H9 (cell line): ENCODE results near the gene DAND5. TPM values are rescaled to one million over a fixed set of nuclear protein-coding genes. Genes with fewer than 3 reads are reported as not detected.
A peak's percentile ranks its signal among the peaks of the same experiment; 100 is the strongest.

ENCODE experiments used
- DNase-seq: peaks from one replicate; pipeline ENCODE4 v3.0.0-alpha.2; 2017
- H2AFZ ChIP-seq: one replicate; pipeline ENCODE4 v1.6.1; 2013; ENCODE audit warnings: mild to moderate bottlenecking, low read length, control low read depth, moderate library complexity
- H2AK5ac ChIP-seq: 2 replicates; pipeline ENCODE4 v1.6.1; 2013; ENCODE audit warnings: low read length, control low read depth, mixed read lengths; ENCODE audit not compliant: insufficient read length
- H2BK120ac ChIP-seq: one replicate; pipeline ENCODE4 v1.6.1; 2013; ENCODE audit warnings: low read depth, mild to moderate bottlenecking, low read length, control low read depth, inconsistent platforms; ENCODE audit not compliant: poor library complexity, severe bottlenecking
- H2BK12ac ChIP-seq: 2 replicates; pipeline ENCODE4 v1.6.1; 2013; ENCODE audit warnings: low read length, control low read depth, mixed read lengths, low read depth; ENCODE audit not compliant: insufficient read length
- H2BK15ac ChIP-seq: 2 replicates; pipeline ENCODE4 v1.6.1; 2013; ENCODE audit warnings: low read depth, low read length, control low read depth
- H2BK20ac ChIP-seq: one replicate; pipeline ENCODE4 v1.6.1; 2013; ENCODE audit warnings: low read depth, mild to moderate bottlenecking, low read length, control low read depth, inconsistent platforms; ENCODE audit not compliant: poor library complexity, severe bottlenecking
- H2BK5ac ChIP-seq: 2 replicates; pipeline ENCODE4 v1.6.1; 2013; ENCODE audit warnings: low read length, control low read depth, mixed read lengths; ENCODE audit not compliant: insufficient read length
- H3K14ac ChIP-seq: 2 replicates; pipeline ENCODE4 v1.6.1; 2013; ENCODE audit warnings: low read length, control low read depth; ENCODE audit not compliant: insufficient read depth
- H3K18ac ChIP-seq: 2 replicates; pipeline ENCODE4 v1.6.1; 2013; ENCODE audit warnings: low read depth, mild to moderate bottlenecking, mixed read lengths, low read length, control low read depth; ENCODE audit not compliant: insufficient read length
- H3K23ac ChIP-seq: 2 replicates; pipeline ENCODE4 v1.6.1; 2013; ENCODE audit warnings: low read length, control low read depth, mixed read lengths, low read depth; ENCODE audit not compliant: insufficient read length
- H3K23me2 ChIP-seq: 2 replicates; pipeline ENCODE4 v1.6.1; 2013; ENCODE audit warnings: low read depth, mild to moderate bottlenecking, mixed read lengths, low read length, control low read depth; ENCODE audit not compliant: insufficient read length, poor library complexity, severe bottlenecking
- H3K27ac ChIP-seq: 2 replicates; pipeline ENCODE4 v1.5.1; 2013; ENCODE audit warnings: low read length, control low read depth, mixed read lengths, low read depth; ENCODE audit not compliant: insufficient read length
- H3K27me3 ChIP-seq: 2 replicates; pipeline ENCODE4 v1.6.1; 2013; ENCODE audit warnings: low read length, control low read depth, inconsistent platforms; ENCODE audit not compliant: insufficient read depth
- H3K4ac ChIP-seq: 2 replicates; pipeline ENCODE4 v1.6.1; 2013; ENCODE audit warnings: low read depth, mild to moderate bottlenecking, control low read depth, inconsistent platforms, low read length, moderate library complexity
- H3K4me1 ChIP-seq: 2 replicates; pipeline ENCODE4 v1.6.1; 2013; ENCODE audit warnings: low read length, control low read depth, inconsistent platforms; ENCODE audit not compliant: insufficient read depth
- H3K4me2 ChIP-seq: 2 replicates; pipeline ENCODE4 v1.6.1; 2013; ENCODE audit warnings: low read length, control low read depth, mixed read lengths; ENCODE audit not compliant: insufficient read length, insufficient read depth
- H3K56ac ChIP-seq: 2 replicates; pipeline ENCODE4 v1.6.1; 2013; ENCODE audit warnings: low read depth, mild to moderate bottlenecking, mixed read lengths, low read length, control low read depth; ENCODE audit not compliant: insufficient read length
- H3K79me1 ChIP-seq: 2 replicates; pipeline ENCODE4 v1.6.1; 2013; ENCODE audit warnings: low read depth, mild to moderate bottlenecking, moderate library complexity, low read length, control low read depth, inconsistent platforms; ENCODE audit not compliant: insufficient read depth, poor library complexity, severe bottlenecking
- H3K79me2 ChIP-seq: 2 replicates; pipeline ENCODE4 v1.6.1; 2013; ENCODE audit warnings: low read length, control low read depth, inconsistent platforms; ENCODE audit not compliant: insufficient read depth
- H3K9ac ChIP-seq: 2 replicates; pipeline ENCODE4 v1.6.1; 2013; ENCODE audit warnings: low read length, control low read depth, mixed read lengths; ENCODE audit not compliant: insufficient read length; ENCODE audit errors: extremely low read depth
- H3K9me3 ChIP-seq: one replicate; pipeline ENCODE4 v1.6.1; 2013; ENCODE audit warnings: low read depth, low read length, inconsistent platforms; ENCODE audit not compliant: control insufficient read depth
- H3T11ph ChIP-seq: one replicate; pipeline ENCODE4 v1.6.1; 2013; ENCODE audit warnings: mild to moderate bottlenecking, low read length, control low read depth, inconsistent platforms
- H4K20me1 ChIP-seq: one replicate; pipeline ENCODE4 v1.6.1; 2013; ENCODE audit not compliant: control insufficient read depth, insufficient read length, insufficient read depth
- H4K5ac ChIP-seq: 2 replicates; pipeline ENCODE4 v1.6.1; 2013; ENCODE audit warnings: low read depth, mild to moderate bottlenecking, mixed read lengths, low read length, control low read depth; ENCODE audit not compliant: insufficient read length
- H4K8ac ChIP-seq: replicated peaks from 2 replicates; pipeline ENCODE4 v1.6.1; 2013; ENCODE audit warnings: low read length, control low read depth, mixed read lengths, low read depth; ENCODE audit not compliant: insufficient read length
- H4K91ac ChIP-seq: 2 replicates; pipeline ENCODE4 v1.6.1; 2013; ENCODE audit warnings: low read depth, mild to moderate bottlenecking, moderate library complexity, mixed read lengths, low read length, control low read depth; ENCODE audit not compliant: insufficient read length
- H3K27ac Mint-ChIP-seq, 3 experiments: 2 replicates in 2 of 3; 3 replicates in 1 of 3; pipeline ENCODE4 v1.8.0; 2020 to 2021; ENCODE audit warnings: mixed read lengths in 3 of 3, mild to moderate bottlenecking in 1 of 3, moderate library complexity in 1 of 3
- H3K27me3 Mint-ChIP-seq: 2 replicates; pipeline ENCODE4 v1.8.0; 2021; ENCODE audit warnings: low read depth, mild to moderate bottlenecking, moderate library complexity, mixed read lengths
- H3K36me3 Mint-ChIP-seq, 3 experiments: 2 replicates in 2 of 3; 3 replicates in 1 of 3; pipeline ENCODE4 v1.8.0; 2020 to 2021; ENCODE audit warnings: low read depth in 3 of 3, mixed read lengths in 3 of 3; ENCODE audit not compliant: insufficient read depth in 1 of 3
- H3K4me1 Mint-ChIP-seq, 2 experiments: 2 replicates each; pipeline ENCODE4 v1.8.0; 2020; ENCODE audit warnings: mixed read lengths in 2 of 2
- H3K4me3 Mint-ChIP-seq, 2 experiments: 2 replicates in 1 of 2; 3 replicates in 1 of 2; pipeline ENCODE4 v1.8.0; 2020 to 2021; ENCODE audit warnings: mild to moderate bottlenecking in 2 of 2, mixed read lengths in 2 of 2, moderate library complexity in 1 of 2
- H3K9me3 Mint-ChIP-seq, 2 experiments: 2 replicates in 1 of 2; 3 replicates in 1 of 2; pipeline ENCODE4 v1.8.0; 2020; ENCODE audit warnings: mild to moderate bottlenecking in 2 of 2, mixed read lengths in 2 of 2, moderate library complexity in 1 of 2
- WGBS: extraction: QIAGEN DNeasy Blood & Tissue Kit; methylation state at CpG from one replicate; pipeline ENCODE4 v1.1.7; 2013; ENCODE audit warnings: missing lambda C conversion rate, low lambda C conversion rate, mixed read lengths; ENCODE audit not compliant: insufficient read length; ENCODE audit errors: extremely low coverage; 5-methylcytosine and 5-hydroxymethylcytosine counted together
- total RNA-seq: library from RNA; stranded (reverse); gene quantifications from 2 replicates; pipeline ENCODE4 v1.2.1, GENCODE V29; 2021
- TF ChIP-seq, protein P1 (sequence below): fragments of 200-600 bp; sonication (generic); conservative IDR thresholded peaks from 3 replicates; pipeline ENCODE4 v1.8.0; 2021; ENCODE audit warnings: antibody characterized with exemption, mild to moderate bottlenecking

The DAND5 gene
- total RNA-seq, 1 experiment from 2014 or later, result 0.11 TPM

DNA sequence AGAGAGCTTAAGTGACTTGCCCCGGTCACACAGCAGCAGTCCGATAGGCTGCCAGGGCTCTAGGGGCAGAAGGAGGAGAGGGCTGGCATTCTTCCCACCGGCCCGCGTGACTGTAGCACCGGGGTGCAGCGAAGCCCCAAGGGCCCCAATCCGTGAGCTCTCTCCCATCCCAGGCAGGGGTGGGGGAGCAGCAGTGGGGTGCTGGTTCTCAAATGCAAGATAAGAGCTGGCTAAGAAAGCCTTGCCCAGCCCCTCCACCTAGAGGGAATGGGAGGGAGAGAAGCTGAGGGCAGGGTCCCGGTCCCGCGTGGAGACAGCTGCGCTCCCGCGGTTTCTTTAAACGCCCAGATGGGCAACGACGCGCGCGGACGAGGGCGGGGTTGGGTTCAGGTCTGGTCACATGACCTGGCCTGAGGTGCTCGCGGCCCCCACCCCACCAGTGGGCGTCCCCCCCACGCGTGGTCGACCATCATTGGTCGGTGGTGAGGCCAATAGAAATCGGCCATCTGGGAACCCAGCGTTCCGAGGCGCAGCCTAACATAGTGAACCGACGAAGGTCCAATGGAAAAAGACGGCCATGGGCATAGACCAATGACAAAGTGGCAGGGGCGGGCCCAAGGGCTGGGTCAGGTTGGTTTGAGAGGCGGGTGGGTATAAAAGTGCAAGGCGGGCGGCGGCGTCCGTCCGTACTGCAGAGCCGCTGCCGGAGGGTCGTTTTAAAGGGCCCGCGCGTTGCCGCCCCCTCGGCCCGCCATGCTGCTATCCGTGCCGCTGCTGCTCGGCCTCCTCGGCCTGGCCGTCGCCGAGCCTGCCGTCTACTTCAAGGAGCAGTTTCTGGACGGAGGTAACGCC, 31.2 kb upstream of the DAND5 start, which contains the start of gene CALR:
Gene CALR (plus strand): TSS at position 683 of the 852 bp plus-strand sequence. CDS start 71 bp downstream, at position 754.
- Mint-ChIP-seq H3K4me3 (peak within 1 kb of the TSS; percentile 98 to 99), H3K27me3 (no peaks in the 10 kb centered on the region; the same call in 1 of the 2 replicates), H3K36me3 (peaks cover 41 to 49% (median 44%) of the 10 kb centered on the region in 3 experiments), H3K27ac (peak within 1 kb of the TSS; percentile 94 to 97 (median 97)), H3K4me1 (peaks cover 19 to 39% of the 10 kb centered on the region in 2 experiments), H3K9me3 (no peaks in the 10 kb centered on the region; a peak in 1 of 5 replicates)
- Histone ChIP-seq H4K20me1 (no peaks in the 10 kb centered on the region), H3T11ph (no peak within 1 kb of the TSS), H3K4me2 (peak within 1 kb of the TSS; percentile 97), H3K14ac (peak within 1 kb of the TSS; percentile 84), H2AFZ (no peak within 1 kb of the TSS), H3K4me1 (no peaks in the 10 kb centered on the region; the same call in 1 of the 2 replicates), H3K79me1 (peaks cover 6% of the 10 kb centered on the region), H2BK12ac (no peak within 1 kb of the TSS), H2BK5ac (no peak within 1 kb of the TSS), H3K18ac (no peak within 1 kb of the TSS), H2BK120ac (no peak within 1 kb of the TSS), H3K23ac (no peak within 1 kb of the TSS), H3K79me2 (peaks cover 7% of the 10 kb centered on the region; the same call in 1 of the 2 replicates), H3K9ac (peak within 1 kb of the TSS; percentile 75), H4K8ac (no peak within 1 kb of the TSS), H2BK15ac (no peak within 1 kb of the TSS), H3K4ac (no peak within 1 kb of the TSS), H3K23me2 (peaks cover 7% of the 10 kb centered on the region), H2AK5ac (no peak within 1 kb of the TSS), H2BK20ac (no peak within 1 kb of the TSS), H3K9me3 (no peaks in the 10 kb centered on the region), H4K5ac (no peak within 1 kb of the TSS), H3K27me3 (no peaks in the 10 kb centered on the region), H3K56ac (no peak within 1 kb of the TSS), H4K91ac (no peak within 1 kb of the TSS), H3K27ac (no peak within 1 kb of the TSS)
- WGBS, result no CpG with 5 or more reads among the region's 63 CpGs
- TF ChIP-seq, protein P1, sequence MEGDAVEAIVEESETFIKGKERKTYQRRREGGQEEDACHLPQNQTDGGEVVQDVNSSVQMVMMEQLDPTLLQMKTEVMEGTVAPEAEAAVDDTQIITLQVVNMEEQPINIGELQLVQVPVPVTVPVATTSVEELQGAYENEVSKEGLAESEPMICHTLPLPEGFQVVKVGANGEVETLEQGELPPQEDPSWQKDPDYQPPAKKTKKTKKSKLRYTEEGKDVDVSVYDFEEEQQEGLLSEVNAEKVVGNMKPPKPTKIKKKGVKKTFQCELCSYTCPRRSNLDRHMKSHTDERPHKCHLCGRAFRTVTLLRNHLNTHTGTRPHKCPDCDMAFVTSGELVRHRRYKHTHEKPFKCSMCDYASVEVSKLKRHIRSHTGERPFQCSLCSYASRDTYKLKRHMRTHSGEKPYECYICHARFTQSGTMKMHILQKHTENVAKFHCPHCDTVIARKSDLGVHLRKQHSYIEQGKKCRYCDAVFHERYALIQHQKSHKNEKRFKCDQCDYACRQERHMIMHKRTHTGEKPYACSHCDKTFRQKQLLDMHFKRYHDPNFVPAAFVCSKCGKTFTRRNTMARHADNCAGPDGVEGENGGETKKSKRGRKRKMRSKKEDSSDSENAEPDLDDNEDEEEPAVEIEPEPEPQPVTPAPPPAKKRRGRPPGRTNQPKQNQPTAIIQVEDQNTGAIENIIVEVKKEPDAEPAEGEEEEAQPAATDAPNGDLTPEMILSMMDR, result no peak
- peak; percentile 98 for DNase-seq
